Activated gamma-delta T cell (primary cell): Measurements from ENCODE around the gene CERS6.

Experiments
- DNase-seq: peaks from one replicate; lab custom pipeline; 2025; lab: John Stamatoyannopoulos, UW

Gene CERS6

GRCh38 chr2:168530982-168531622 lies 75.0 kb downstream of the CERS6 start:
- no peak for DNase-seq

- DNase-seq: no peak
These were observed 78.9 kb downstream of the CERS6 start for GRCh38 chr2:168534926-168535325.

- DNase-seq: no peak
These were observed 80.9 kb downstream of the CERS6 start for GRCh38 chr2:168536925-168537466.

- no peak for DNase-seq
These were observed 82.1 kb downstream of the CERS6 start for GRCh38 chr2:168538133-168538532.

GRCh38 chr2:168538534-168538933 lies 82.5 kb downstream of the CERS6 start:
- DNase-seq: no peak

- DNase-seq: no peak
These were observed 83.9 kb downstream of the CERS6 start for GRCh38 chr2:168539945-168540344.

GRCh38 chr2:168541858-168542257 lies 85.8 kb downstream of the CERS6 start:
- DNase-seq: no peak

GRCh38 chr2:168543037-168543436 lies 87.0 kb downstream of the CERS6 start:
- DNase-seq: no peak

- no peak for DNase-seq
These were observed 87.9 kb downstream of the CERS6 start for GRCh38 chr2:168543935-168544334.

GRCh38 chr2:168545439-168546082 lies 89.5 kb downstream of the CERS6 start:
- no peak for DNase-seq

GRCh38 chr2:168550670-168551069 lies 94.6 kb downstream of the CERS6 start:
- no peak for DNase-seq

- no peak for DNase-seq
These were observed 96.4 kb downstream of the CERS6 start for GRCh38 chr2:168552450-168552856.

GRCh38 chr2:168555283-168555682 lies 99.2 kb downstream of the CERS6 start:
- DNase-seq: no peak

- DNase-seq: no peak
These were observed 103.1 kb downstream of the CERS6 start for GRCh38 chr2:168559187-168559586.

GRCh38 chr2:168560817-168561499 lies 104.9 kb downstream of the CERS6 start:
- no peak for DNase-seq

- no peak for DNase-seq
These were observed 105.9 kb downstream of the CERS6 start for GRCh38 chr2:168561991-168562390.

GRCh38 chr2:168562971-168563370 lies 106.9 kb downstream of the CERS6 start:
- no peak for DNase-seq

GRCh38 chr2:168564641-168565040 lies 108.6 kb downstream of the CERS6 start:
- no peak for DNase-seq

- no peak for DNase-seq
These were observed 109.0 kb downstream of the CERS6 start for GRCh38 chr2:168565112-168565511.

GRCh38 chr2:168565512-168565911 lies 109.4 kb downstream of the CERS6 start:
- no peak for DNase-seq

GRCh38 chr2:168566974-168567665 lies 111.0 kb downstream of the CERS6 start:
- no peak for DNase-seq

GRCh38 chr2:168567836-168568235 lies 111.8 kb downstream of the CERS6 start:
- DNase-seq: no peak
